Fibroblast of villous mesenchyme (primary cell): Measurements from ENCODE around the gene STAT5B. TPM values are rescaled to one million over a fixed set of nuclear protein-coding genes. Genes with fewer than 3 reads are reported as not detected.

Source experiments
- DNase-seq: peaks from one replicate; pipeline ENCODE4 v3.0.0-alpha.2; 2010; ENCODE audit warnings: low read depth
- H3K4me3 ChIP-seq: 2 replicates; pipeline ENCODE4 v1.5.1; 2011; ENCODE audit warnings: low read depth, mild to moderate bottlenecking, low read length
- CTCF ChIP-seq: IDR thresholded peaks from 2 replicates; pipeline ENCODE4 v1.5.1; 2012; ENCODE audit warnings: low read depth, mild to moderate bottlenecking, low read length; ENCODE audit not compliant: insufficient read depth
- total RNA-seq: library from RNA; depleted of rRNA; stranded (reverse); fragments of >200 nt; gene quantifications from 2 replicates; pipeline ENCODE4 v1.2.3, GENCODE V29; 2012

Gene STAT5B
- total RNA-seq, 1 donor, result 38.4 TPM

GRCh38 chr17:42167807-42168206 lies 108.4 kb downstream of the STAT5B start:
- no peak for DNase-seq
- H3K4me3 ChIP-seq, result no peak overlapping the region
- no peak for TF ChIP-seq CTCF

- no peak for DNase-seq
- no peak overlapping the region for H3K4me3 ChIP-seq
- TF ChIP-seq CTCF, result no peak
Observed at GRCh38 chr17:42166196-42166763, 109.9 kb downstream of the STAT5B start.

- DNase-seq, result no peak
- no peak for TF ChIP-seq CTCF
- no peak overlapping the region for H3K4me3 ChIP-seq
Observed at GRCh38 chr17:42165751-42166150, 110.4 kb downstream of the STAT5B start.

GRCh38 chr17:42163696-42164407 lies 112.3 kb downstream of the STAT5B start:
- TF ChIP-seq CTCF, result no peak
- no peak for DNase-seq

GRCh38 chr17:42163113-42163512 lies 113.1 kb downstream of the STAT5B start:
- DNase-seq, result no peak
- H3K4me3 ChIP-seq, result no peak overlapping the region
- TF ChIP-seq CTCF, result peak; percentile 41

More at GRCh38 chr17:42163696-42164407, 112.3 kb downstream of the STAT5B start:
- H3K4me3 ChIP-seq, result no peak overlapping the region

GRCh38 chr17:42160531-42160910 lies 115.7 kb downstream of the STAT5B start:
- no peak for DNase-seq
- H3K4me3 ChIP-seq, result no peak overlapping the region
- no peak for TF ChIP-seq CTCF
